ENCODE measurements around the gene ADK.

DNA sequence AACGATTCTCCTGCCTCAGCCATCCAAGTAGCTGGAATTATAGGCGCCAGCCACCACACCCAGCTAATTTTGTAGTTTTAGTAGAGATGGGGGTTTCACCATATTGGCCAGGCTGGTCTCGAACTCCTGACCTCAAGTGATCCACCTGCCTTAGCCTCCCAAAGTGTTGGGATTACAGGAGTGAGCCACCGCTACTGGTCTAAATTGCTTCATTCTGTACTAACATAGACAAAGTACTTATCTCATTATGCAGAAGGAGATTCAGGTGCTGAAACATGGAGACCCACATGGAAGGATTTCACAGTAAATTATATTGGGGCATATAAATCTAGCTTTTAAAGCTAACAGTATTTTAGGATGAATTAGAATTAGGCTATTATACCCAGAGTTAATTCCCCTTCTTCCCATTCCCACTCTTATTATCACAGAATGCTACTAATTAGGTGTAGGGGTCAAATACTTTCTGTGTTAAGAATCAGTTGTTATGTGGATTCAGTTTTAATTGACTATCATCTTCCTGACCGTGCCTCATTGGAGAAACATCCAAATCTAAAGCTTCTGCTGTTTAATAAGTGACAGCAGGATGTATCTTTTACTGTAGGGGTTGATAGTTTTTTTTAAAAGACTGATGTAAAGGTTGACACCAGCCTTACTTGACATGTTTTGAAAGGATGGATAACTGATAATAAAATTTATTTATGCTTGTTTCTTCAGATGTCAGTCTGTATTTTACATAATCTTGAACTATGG is 27.2 kb downstream of the ADK start:
- TF ChIP-seq, protein P1, sequence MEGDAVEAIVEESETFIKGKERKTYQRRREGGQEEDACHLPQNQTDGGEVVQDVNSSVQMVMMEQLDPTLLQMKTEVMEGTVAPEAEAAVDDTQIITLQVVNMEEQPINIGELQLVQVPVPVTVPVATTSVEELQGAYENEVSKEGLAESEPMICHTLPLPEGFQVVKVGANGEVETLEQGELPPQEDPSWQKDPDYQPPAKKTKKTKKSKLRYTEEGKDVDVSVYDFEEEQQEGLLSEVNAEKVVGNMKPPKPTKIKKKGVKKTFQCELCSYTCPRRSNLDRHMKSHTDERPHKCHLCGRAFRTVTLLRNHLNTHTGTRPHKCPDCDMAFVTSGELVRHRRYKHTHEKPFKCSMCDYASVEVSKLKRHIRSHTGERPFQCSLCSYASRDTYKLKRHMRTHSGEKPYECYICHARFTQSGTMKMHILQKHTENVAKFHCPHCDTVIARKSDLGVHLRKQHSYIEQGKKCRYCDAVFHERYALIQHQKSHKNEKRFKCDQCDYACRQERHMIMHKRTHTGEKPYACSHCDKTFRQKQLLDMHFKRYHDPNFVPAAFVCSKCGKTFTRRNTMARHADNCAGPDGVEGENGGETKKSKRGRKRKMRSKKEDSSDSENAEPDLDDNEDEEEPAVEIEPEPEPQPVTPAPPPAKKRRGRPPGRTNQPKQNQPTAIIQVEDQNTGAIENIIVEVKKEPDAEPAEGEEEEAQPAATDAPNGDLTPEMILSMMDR (IDR thresholded peaks at IDR 0.05; ENCODE audit: low read depth, low read length) = no peak
- TF ChIP-seq EZH2phosphoT487 (IDR thresholded peaks at IDR 0.05; ENCODE audit: low read depth) = no peak

Measured in OCI-LY3 (cell line).